Adrenal gland (tissue), 12 donors: ENCODE results near the gene EFHC1. TPM values are rescaled to one million over a fixed set of nuclear protein-coding genes. Genes with fewer than 3 reads are reported as not detected.

Experiments used
- DNase-seq, 7 donors: peaks; one replicate each; pipeline ENCODE4 v3.0.0-alpha.2; 2019 to 2020
- H3K27ac ChIP-seq, 5 donors: fragments of 200-600 bp; sonication (generic) in 4 of 5; 1 replicate in 3 of 5; 2 replicates in 2 of 5; pipeline versions ENCODE4 v1.5.1 to v1.8.0; 2016 to 2020; ENCODE audit warnings: mild to moderate bottlenecking in 1 of 5
- H3K27me3 ChIP-seq: fragments of 200-600 bp; 2 replicates; pipeline ENCODE4 v1.8.0; 2021
- H3K36me3 ChIP-seq, 2 donors: fragments of 200-600 bp; replicated peaks in 1 of 2; 1 replicate in 1 of 2; 2 replicates in 1 of 2; pipeline versions ENCODE4 v1.5.1 to v1.8.0; 2018 to 2022
- H3K4me1 ChIP-seq, 2 donors: fragments of 200-600 bp; replicated peaks in 1 of 2; 1 replicate in 1 of 2; 2 replicates in 1 of 2; pipeline versions ENCODE4 v1.5.1 to v1.8.0; 2018 to 2021
- H3K4me3 ChIP-seq, 4 donors: fragments of 200-600 bp; sonication (generic) in 3 of 4; one replicate each; pipeline ENCODE4 v1.5.1; 2016 to 2018
- H3K9me3 ChIP-seq, 3 donors: fragments of 200-600 bp; sonication (generic) in 1 of 3; replicated peaks in 1 of 3; 1 replicate in 2 of 3; 2 replicates in 1 of 3; pipeline versions ENCODE4 v1.5.1 to v1.8.0; 2016 to 2021
- CTCF ChIP-seq, 6 experiments: fragments of 450-650 bp in 4 of 6; fragments of 200-600 bp in 2 of 6; sonication (generic) in 1 of 6; IDR thresholded peaks; 1 replicate in 5 of 6; 2 replicates in 1 of 6; pipeline versions ENCODE4 v1.5.1 to v1.8.0; 2016 to 2021; ENCODE audit warnings: antibody characterized with exemption in 6 of 6, mild to moderate bottlenecking in 2 of 6, moderate library complexity in 1 of 6
- POLR2A ChIP-seq, 2 donors: fragments of 450-650 bp; IDR thresholded peaks; one replicate each; pipeline ENCODE4 v1.6.1; 2017; ENCODE audit warnings: antibody characterized with exemption in 2 of 2, mild to moderate bottlenecking in 2 of 2, moderate library complexity in 1 of 2
- whole genome bisulfite sequencing, 4 donors: extraction: QIAGEN DNeasy Blood & Tissue Kit in 2 of 4; methylation state at CpG; one replicate each; pipeline versions ENCODE4 v1.1.5 to v1.1.7; 2013 to 2017; 5-methylcytosine and 5-hydroxymethylcytosine counted together
- intact Hi-C, 2 donors: fragments of 100-400 bp; cut with DNase I; formaldehyde crosslinking; loops; one replicate each; pipeline versions ENCODE4 v1.14.1 to v1.15.0; 2022 to 2023
- polyA plus RNA-seq, 3 donors: library from polyadenylated mRNA; stranded (reverse); fragments of 200-250 nt in 2 of 3; fragments of 350-450 nt in 1 of 3; fragmentation: Illumina TruSeq in 1 of 3; extraction: RNeasy Lipid Tissue Mini Kit (QIAGEN cat#74804) in 1 of 3; gene quantifications; one replicate each; pipeline ENCODE4 v1.2.3, GENCODE V29; 2013 to 2014
- total RNA-seq, 9 donors: library from RNA; depleted of rRNA in 4 of 9; stranded (reverse); fragments of >200 nt in 4 of 9; fragments of 120-200 nt in 1 of 9; fragmentation: NEBNext Ultra II Directional in 1 of 9; extraction: Animal tissue kit (Norgen Biotek cat#: 25700) in 1 of 9; gene quantifications; one replicate each; pipeline versions ENCODE4 v1.1.0 to v1.2.4, GENCODE V29; 2013 to 2023
- donor health status: healthy with polysubstance abuse.
- donor health status: Bipolar disorder and iron deficiency.
- donor health status: DM: yes; HTN: yes; CAD: no.
- donor health status: DM: no; HTN: no; CAD: no.
- donor health status: DM: no; HTN: no; CAD: no.
- donor health status: DM: yes; HTN: yes; CAD: no.

Gene EFHC1
- total and polyA plus RNA-seq, 12 donors = 4.0 to 47.9 (median 16.8) TPM

- no peak overlapping the region for H3K4me3 ChIP-seq
- WGBS, 4 donors = 89 to 92% (median 92%) methylated on average over 4 of the region's 4 CpGs
These were observed 8.2 kb upstream of the EFHC1 start for GRCh38 chr6:52411911-52412310.

GRCh38 chr6:52415333-52415732, 4.8 kb upstream of the EFHC1 start:
- DNase-seq = no peak
- Histone ChIP-seq H3K27ac (no peak overlapping the region), H3K27me3 (no peaks in the 10 kb centered on the region), H3K36me3 (no peaks in the 10 kb centered on the region), H3K9me3 (no peaks in the 10 kb centered on the region), H3K4me1 (peaks cover 0 to 8% of the 10 kb centered on the region in 2 donors), H3K4me3 (no peak overlapping the region)
- intact Hi-C loops = loop anchor here (5.0 kb wide), 2 partner anchors 182 to 247 kb away; no protein-coding TSS in a partner anchor
- WGBS, 4 donors = 54 to 73% (median 65%) methylated on average over 1 of the region's 1 CpG
- TF ChIP-seq CTCF (IDR thresholded peaks at IDR 0.05) = no peak
- TF ChIP-seq POLR2A (IDR thresholded peaks at IDR 0.05) = no peak

More at GRCh38 chr6:52411911-52412310, 8.2 kb upstream of the EFHC1 start:
- H3K36me3 ChIP-seq = no peaks in the 10 kb centered on the region
- H3K27me3 ChIP-seq = no peaks in the 10 kb centered on the region
- H3K9me3 ChIP-seq = no peaks in the 10 kb centered on the region
- DNase-seq = no peak
- H3K27ac ChIP-seq = no peak overlapping the region
- TF ChIP-seq CTCF (IDR thresholded peaks at IDR 0.05) (no peak), POLR2A (IDR thresholded peaks at IDR 0.05) (no peak)
- intact Hi-C loops = loop anchor here in 1 of 2 donors (5.0 kb wide), 1 partner anchor 185 kb away; no protein-coding TSS in a partner anchor
- peaks cover 0 to 8% of the 10 kb centered on the region in 2 donors for H3K4me1 ChIP-seq

- intact Hi-C loops = loop anchor here (5.0 kb wide), 2 partner anchors 181 to 246 kb away; no protein-coding TSS in a partner anchor
- no peaks in the 10 kb centered on the region for H3K9me3 ChIP-seq
- H3K27ac ChIP-seq = no peak overlapping the region
- H3K36me3 ChIP-seq = no peaks in the 10 kb centered on the region
- WGBS, 4 donors = 37 to 45% (median 38%) methylated on average over 6 of the region's 6 CpGs
- no peaks in the 10 kb centered on the region for H3K27me3 ChIP-seq
- DNase-seq = peak in 2 of 7 donors; percentile 22 to 41
- H3K4me1 ChIP-seq = peaks cover 5 to 10% of the 10 kb centered on the region in 2 donors
- no peak overlapping the region for H3K4me3 ChIP-seq
- TF ChIP-seq CTCF (IDR thresholded peaks at IDR 0.05) (no peak), POLR2A (IDR thresholded peaks at IDR 0.05) (no peak)
These were observed 4.1 kb upstream of the EFHC1 start for GRCh38 chr6:52415917-52416628.

DNA sequence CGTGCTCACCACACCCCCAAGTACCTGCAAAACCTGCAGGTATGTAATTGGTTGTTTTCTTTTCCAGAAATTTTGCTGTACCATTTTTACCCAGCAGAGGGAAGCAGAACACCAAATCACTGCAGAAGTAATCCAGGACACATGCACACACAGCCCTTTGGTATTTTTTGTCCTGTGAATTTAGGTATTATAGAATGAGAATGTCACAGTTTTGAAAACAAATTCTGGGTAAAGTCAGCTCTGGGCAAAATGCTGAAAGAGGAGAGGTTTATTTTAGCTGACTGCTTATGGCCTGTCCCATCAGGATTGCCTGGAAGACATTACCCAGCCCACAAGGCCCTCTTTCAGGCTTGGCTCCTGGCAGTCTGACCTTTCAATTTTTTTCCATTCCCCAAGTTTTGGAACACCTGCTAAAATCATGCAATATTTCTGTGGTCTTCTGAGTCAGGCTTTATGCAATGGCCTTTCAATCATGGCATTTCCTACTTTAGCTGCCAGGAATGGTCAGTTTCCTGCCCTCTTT, 3.5 kb upstream of the EFHC1 start:
- peak overlapping the region in 2 of 5 donors; percentile 0 to 45 for H3K27ac ChIP-seq
- TF ChIP-seq CTCF (IDR thresholded peaks at IDR 0.05) = peak; percentile 58 to 91 (median 84)
- TF ChIP-seq POLR2A (IDR thresholded peaks at IDR 0.05) = no peak

More for the DNA sequence above, 3.5 kb upstream of the EFHC1 start:
- Histone ChIP-seq H3K36me3 (no peaks in the 10 kb centered on the region), H3K4me1 (peaks cover 7 to 17% of the 10 kb centered on the region in 2 donors), H3K9me3 (no peaks in the 10 kb centered on the region), H3K4me3 (no peak overlapping the region), H3K27me3 (no peaks in the 10 kb centered on the region)
- intact Hi-C loops = loop anchor here (5.0 kb wide), 2 partner anchors 181 to 246 kb away; no protein-coding TSS in a partner anchor
- peak in 4 of 7 donors; percentile 25 to 45 (median 38) for DNase-seq
- WGBS, 4 donors = 0 to 9% (median 1%) methylated on average over 1 of the region's 1 CpG
